ENCODE measurements around the gene RPLP2. TPM values are rescaled to one million over a fixed set of nuclear protein-coding genes. Genes with fewer than 3 reads are reported as not detected.
A peak's percentile ranks its signal among the peaks of the same experiment; 100 is the strongest.

The RPLP2 gene
- total and polyA plus RNA-seq, 8 donors = 360 to 5,956 (median 985) TPM

GRCh38 chr11:831118-831864, 21.5 kb downstream of the RPLP2 start:
- no peak for TF ChIP-seq POLR2A (IDR thresholded peaks at IDR 0.05)
- TF ChIP-seq POLR2AphosphoS5 (IDR thresholded peaks at IDR 0.05) = no peak
- TF ChIP-seq, protein P1, sequence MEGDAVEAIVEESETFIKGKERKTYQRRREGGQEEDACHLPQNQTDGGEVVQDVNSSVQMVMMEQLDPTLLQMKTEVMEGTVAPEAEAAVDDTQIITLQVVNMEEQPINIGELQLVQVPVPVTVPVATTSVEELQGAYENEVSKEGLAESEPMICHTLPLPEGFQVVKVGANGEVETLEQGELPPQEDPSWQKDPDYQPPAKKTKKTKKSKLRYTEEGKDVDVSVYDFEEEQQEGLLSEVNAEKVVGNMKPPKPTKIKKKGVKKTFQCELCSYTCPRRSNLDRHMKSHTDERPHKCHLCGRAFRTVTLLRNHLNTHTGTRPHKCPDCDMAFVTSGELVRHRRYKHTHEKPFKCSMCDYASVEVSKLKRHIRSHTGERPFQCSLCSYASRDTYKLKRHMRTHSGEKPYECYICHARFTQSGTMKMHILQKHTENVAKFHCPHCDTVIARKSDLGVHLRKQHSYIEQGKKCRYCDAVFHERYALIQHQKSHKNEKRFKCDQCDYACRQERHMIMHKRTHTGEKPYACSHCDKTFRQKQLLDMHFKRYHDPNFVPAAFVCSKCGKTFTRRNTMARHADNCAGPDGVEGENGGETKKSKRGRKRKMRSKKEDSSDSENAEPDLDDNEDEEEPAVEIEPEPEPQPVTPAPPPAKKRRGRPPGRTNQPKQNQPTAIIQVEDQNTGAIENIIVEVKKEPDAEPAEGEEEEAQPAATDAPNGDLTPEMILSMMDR (IDR thresholded peaks at IDR 0.05) = no peak
- no peak for TF ChIP-seq EP300 (IDR thresholded peaks at IDR 0.05)
- peak overlapping the region in 2 of 4 donors; percentile 35 to 54 for H3K4me3 ChIP-seq
- intact Hi-C loops (cut with DNase I; ENCODE audit: low total_unique reads) = no loop called here
- H3K36me3 ChIP-seq = peaks cover 4 to 6% (median 5%) of the 10 kb centered on the region in 4 donors
- no peak for DNase-seq
- H3K27me3 ChIP-seq = peaks cover 0 to 64% (median 40%) of the 10 kb centered on the region in 3 donors
- no peak overlapping the region for H3K27ac ChIP-seq
- peaks cover 82 to 97% (median 95%) of the 10 kb centered on the region in 4 donors for H3K4me1 ChIP-seq
- WGBS, 5 donors = 58 to 73% (median 60%) methylated on average over 24 to 31 of the region's 31 CpGs
- H3K9me3 ChIP-seq = no peaks in the 10 kb centered on the region

DNA sequence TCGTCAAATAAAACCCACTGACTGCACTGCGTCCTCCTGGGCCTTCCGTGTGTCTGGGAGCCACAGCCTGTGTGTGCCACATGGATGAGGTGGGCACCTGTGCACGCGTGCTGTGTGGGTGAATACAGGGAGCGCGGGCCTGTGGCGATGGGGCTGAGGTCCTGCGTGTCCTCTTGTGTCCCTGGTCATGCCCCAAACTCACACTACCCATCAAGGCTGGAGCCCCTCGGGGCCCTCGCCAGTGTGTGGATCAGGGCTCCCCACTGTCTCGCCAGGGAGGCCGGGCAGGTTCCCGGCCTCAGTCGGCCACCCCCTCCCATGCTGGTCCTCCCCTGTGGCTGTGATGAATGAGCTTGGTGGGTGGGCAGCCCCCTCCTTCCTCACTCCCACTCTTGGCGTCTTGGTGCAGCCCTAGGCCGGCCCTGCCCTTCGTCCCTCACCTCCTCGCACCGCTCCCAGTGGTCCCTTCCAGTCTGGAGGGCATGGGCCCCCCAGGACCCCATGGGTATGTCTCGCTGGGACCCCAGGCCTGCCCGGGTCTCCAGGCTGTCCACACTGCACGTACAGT, 22.3 kb downstream of the RPLP2 start:
- DNase-seq = no peak
- Histone ChIP-seq H3K4me1 (peaks cover 80 to 96% (median 92%) of the 10 kb centered on the region in 4 donors), H3K9me3 (no peaks in the 10 kb centered on the region), H3K4me3 (peak overlapping the region; percentile 73 to 80 (median 76)), H3K27me3 (peaks cover 0 to 57% (median 36%) of the 10 kb centered on the region in 3 donors), H3K27ac (peak overlapping the region; percentile 85 to 98 (median 91)), H3K36me3 (peaks cover 12 to 13% (median 12%) of the 10 kb centered on the region in 4 donors)
- WGBS, 5 donors = 63 to 78% (median 69%) methylated on average over 15 to 23 of the region's 23 CpGs
- intact Hi-C loops (cut with DNase I; ENCODE audit: low total_unique reads) = no loop called here
- TF ChIP-seq POLR2A (IDR thresholded peaks at IDR 0.05) (no peak), POLR2AphosphoS5 (IDR thresholded peaks at IDR 0.05) (no peak), EP300 (IDR thresholded peaks at IDR 0.05) (no peak)
- TF ChIP-seq, protein P1 (IDR thresholded peaks at IDR 0.05) = no peak

GRCh38 chr11:832529-833113, 22.9 kb downstream of the RPLP2 start, which contains the start of gene CD151:
Gene CD151 (plus strand): TSS chr11:832952. CDS start chr11:836070, 3,118 bp downstream.
- H3K9me3 ChIP-seq = no peaks in the 10 kb centered on the region
- TF ChIP-seq EP300 (IDR thresholded peaks at IDR 0.05) = no peak
- TF ChIP-seq POLR2AphosphoS5 (IDR thresholded peaks at IDR 0.05) = peak in 2 of 3 donors; percentile 41 to 71
- TF ChIP-seq, protein P1 (IDR thresholded peaks at IDR 0.05) = peak in 1 of 7 experiments; percentile 32
- peak within 1 kb of the TSS; percentile 73 to 80 (median 76) for H3K4me3 ChIP-seq
- peaks cover 17 to 19% (median 18%) of the 10 kb centered on the region in 4 donors for H3K36me3 ChIP-seq
- H3K4me1 ChIP-seq = peaks cover 78 to 96% (median 92%) of the 10 kb centered on the region in 4 donors
- peaks cover 0 to 51% (median 30%) of the 10 kb centered on the region in 3 donors for H3K27me3 ChIP-seq
- 1 to 4% (median 2%) methylated on average over 21 to 65 of the region's 67 CpGs for WGBS, 5 donors
- peak; percentile 73 to 88 for DNase-seq
- H3K27ac ChIP-seq = peak within 1 kb of the TSS; percentile 85 to 98 (median 91)
- intact Hi-C loops (cut with DNase I; ENCODE audit: low total_unique reads) = no loop called here

DNA sequence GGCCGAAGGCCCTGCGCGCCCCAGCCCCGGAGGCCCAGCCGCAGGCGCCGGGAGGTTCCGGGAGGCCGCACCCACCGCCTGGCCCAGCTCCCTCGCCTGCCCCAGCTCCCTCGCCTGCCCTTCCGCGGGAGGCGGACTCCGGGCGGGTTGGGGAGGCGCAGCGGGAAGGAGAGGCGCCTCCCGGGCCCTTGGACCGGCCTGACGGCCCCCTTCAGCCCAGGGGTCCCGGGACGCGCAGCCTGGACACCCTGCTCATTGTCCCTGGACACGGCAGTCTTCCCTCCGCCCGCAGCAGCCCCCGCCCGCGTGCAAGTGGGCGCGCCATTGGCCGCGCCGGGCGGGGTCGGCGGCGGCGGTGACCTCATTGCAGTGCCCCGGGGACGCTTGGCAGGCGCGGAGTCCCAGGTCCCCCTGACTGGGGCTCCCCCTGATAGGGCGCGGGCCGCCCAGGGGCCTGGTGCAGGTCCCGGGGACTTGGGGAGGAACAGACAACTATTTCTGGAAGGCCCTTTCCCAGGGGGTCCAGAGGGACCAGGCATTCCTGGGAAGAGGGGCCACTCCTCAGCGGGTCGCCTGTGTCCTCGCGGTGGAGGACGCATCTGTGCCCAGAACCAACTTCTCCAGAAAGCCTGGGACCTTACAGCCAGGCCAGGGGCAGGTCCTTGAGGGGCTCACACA, 23.5 kb downstream of the RPLP2 start:
- 1 to 6% (median 2%) methylated on average over 37 to 49 of the region's 55 CpGs; no CpG with 5 or more reads in 1 of the 5 donors for WGBS, 5 donors
- peak; percentile 69 to 88 for DNase-seq
- intact Hi-C loops (cut with DNase I; ENCODE audit: low total_unique reads) = no loop called here
- H3K4me3 ChIP-seq = peak overlapping the region; percentile 73 to 80 (median 76)
- H3K9me3 ChIP-seq = no peaks in the 10 kb centered on the region
- peaks cover 0 to 45% (median 30%) of the 10 kb centered on the region in 3 donors for H3K27me3 ChIP-seq
- H3K27ac ChIP-seq = peak overlapping the region; percentile 85 to 98 (median 91)
- peaks cover 75 to 96% (median 92%) of the 10 kb centered on the region in 4 donors for H3K4me1 ChIP-seq
- H3K36me3 ChIP-seq = peaks cover 24 to 25% (median 24%) of the 10 kb centered on the region in 4 donors
- TF ChIP-seq, protein P1 (IDR thresholded peaks at IDR 0.05) = no peak
- TF ChIP-seq EP300 (IDR thresholded peaks at IDR 0.05) = no peak
- TF ChIP-seq POLR2A (IDR thresholded peaks at IDR 0.05) = peak in 1 of 4 donors; percentile 7
- TF ChIP-seq POLR2AphosphoS5 (IDR thresholded peaks at IDR 0.05) = peak in 2 of 3 donors; percentile 50 to 55
